Neural crest cell (in vitro differentiated cells): Measurements from ENCODE around the gene MICB. TPM values are rescaled to one million over a fixed set of nuclear protein-coding genes. Genes with fewer than 3 reads are reported as not detected.
A peak's percentile ranks its signal among the peaks of the same experiment; 100 is the strongest.
"Not testable (repeated sequence)": the region's sequence is repeated elsewhere in the genome, so short reads cannot be mapped to it uniquely, and the experiment has no call there.

Experiments
- DNase-seq: peaks from one replicate; pipeline ENCODE4 v3.0.0; 2021; ENCODE audit warnings: low read depth, mixed read lengths, low spot score
- H3K27ac Mint-ChIP-seq: one replicate; pipeline ENCODE4 v1.8.0; 2021; ENCODE audit warnings: mild to moderate bottlenecking, mixed read lengths; ENCODE audit not compliant: unreplicated experiment
- H3K27me3 Mint-ChIP-seq: 2 replicates; pipeline ENCODE4 v1.8.0; 2021; ENCODE audit warnings: low read depth, mild to moderate bottlenecking, mixed read lengths
- H3K36me3 Mint-ChIP-seq: 2 replicates; pipeline ENCODE4 v1.8.0; 2021; ENCODE audit warnings: low read depth, mild to moderate bottlenecking, mixed read lengths
- H3K4me1 Mint-ChIP-seq: 2 replicates; pipeline ENCODE4 v1.8.0; 2021; ENCODE audit warnings: mixed read lengths
- H3K4me3 Mint-ChIP-seq: one replicate; pipeline ENCODE4 v1.8.0; 2021; ENCODE audit warnings: mild to moderate bottlenecking, mixed read lengths
- H3K9me3 Mint-ChIP-seq: 2 replicates; pipeline ENCODE4 v1.8.0; 2021; ENCODE audit warnings: mixed read lengths
- CTCF ChIP-seq: fragments of 200-600 bp; sonication (generic); conservative IDR thresholded peaks from 2 replicates; pipeline ENCODE4 v1.5.0; 2021; ENCODE audit warnings: antibody characterized with exemption, mild to moderate bottlenecking
- total RNA-seq: library from RNA; stranded (reverse); gene quantifications from 2 replicates; pipeline ENCODE4 v1.2.1, GENCODE V29; 2021

Gene MICB
- total RNA-seq, 1 donor from 2014 or later = 0.61 TPM

GRCh38 chr6:31493875-31494694, 3.9 kb upstream of the MICB start:
- no peak overlapping the region for H3K27ac Mint-ChIP-seq
- peaks cover 23% of the 10 kb centered on the region for H3K4me1 Mint-ChIP-seq
- H3K4me3 Mint-ChIP-seq = peak overlapping the region; percentile 58
- peaks cover 91% of the 10 kb centered on the region for H3K27me3 Mint-ChIP-seq
- TF ChIP-seq CTCF = peak; percentile 85
- peak; percentile 81 for DNase-seq
- no peaks in the 10 kb centered on the region for H3K9me3 Mint-ChIP-seq
- H3K36me3 Mint-ChIP-seq = no peaks in the 10 kb centered on the region

GRCh38 chr6:31495580-31495979, 2.4 kb upstream of the MICB start:
- Mint-ChIP-seq H3K27ac (no peak overlapping the region), H3K4me1 (peaks cover 24% of the 10 kb centered on the region), H3K4me3 (peak overlapping the region; percentile 35), H3K27me3 (peaks cover 91% of the 10 kb centered on the region), H3K9me3 (no peaks in the 10 kb centered on the region), H3K36me3 (no peaks in the 10 kb centered on the region)
- no peak for TF ChIP-seq CTCF
- DNase-seq = no peak

- peaks cover 96% of the 10 kb centered on the region for H3K27me3 Mint-ChIP-seq
- not testable (repeated sequence) for H3K36me3 Mint-ChIP-seq, H3K27ac Mint-ChIP-seq
These were observed 1.1 kb upstream of the MICB start for GRCh38 chr6:31496826-31497225.

GRCh38 chr6:31498748-31499147, 803 bp downstream of the MICB start:
- no peak for TF ChIP-seq CTCF
- Mint-ChIP-seq H3K36me3 (no peaks in the 10 kb centered on the region), H3K27me3 (peaks cover 98% of the 10 kb centered on the region), H3K4me3 (peak overlapping the region; percentile 82), H3K27ac (no peak overlapping the region), H3K4me1 (peaks cover 22% of the 10 kb centered on the region), H3K9me3 (peaks cover 3% of the 10 kb centered on the region)
- no peak for DNase-seq

More at GRCh38 chr6:31496826-31497225, 1.1 kb upstream of the MICB start:
- H3K4me3 Mint-ChIP-seq = peak overlapping the region; percentile 44
- not testable (repeated sequence) for DNase-seq, H3K9me3 Mint-ChIP-seq
- peaks cover 24% of the 10 kb centered on the region for H3K4me1 Mint-ChIP-seq

- not testable (repeated sequence) for H3K4me3 Mint-ChIP-seq, H3K27ac Mint-ChIP-seq
- peaks cover 20% of the 10 kb centered on the region for H3K4me1 Mint-ChIP-seq
These were observed 1.7 kb downstream of the MICB start for GRCh38 chr6:31499648-31500047.

GRCh38 chr6:31502586-31502985, 4.6 kb downstream of the MICB start:
- Mint-ChIP-seq H3K27me3 (peaks cover 83% of the 10 kb centered on the region), H3K36me3 (no peaks in the 10 kb centered on the region), H3K4me1 (peaks cover 9% of the 10 kb centered on the region), H3K4me3 (no peak overlapping the region), H3K27ac (no peak overlapping the region), H3K9me3 (peaks cover 3% of the 10 kb centered on the region)
- TF ChIP-seq CTCF = no peak
- DNase-seq = no peak

More at GRCh38 chr6:31499648-31500047, 1.7 kb downstream of the MICB start:
- DNase-seq, H3K9me3 Mint-ChIP-seq, H3K36me3 Mint-ChIP-seq: not testable (repeated sequence)
- peaks cover 95% of the 10 kb centered on the region for H3K27me3 Mint-ChIP-seq

GRCh38 chr6:31509036-31509435, 11.1 kb downstream of the MICB start:
- not testable (repeated sequence) for H3K4me1 Mint-ChIP-seq, H3K27ac Mint-ChIP-seq, H3K9me3 Mint-ChIP-seq, H3K4me3 Mint-ChIP-seq, H3K36me3 Mint-ChIP-seq, DNase-seq
- peaks cover 38% of the 10 kb centered on the region for H3K27me3 Mint-ChIP-seq
